OCI-LY3 (cell line): ENCODE results near the gene BLMH.

Source experiments
- CTCF ChIP-seq: fragments of 200-600, 300-600 bp; sonication (generic); IDR thresholded peaks from 2 replicates; pipeline ENCODE4 v1.5.1; 2014; ENCODE audit warnings: antibody characterized with exemption, low read length, low read depth
- EZH2phosphoT487 ChIP-seq: fragments of 200-600 bp; shearing (Covaris generic); IDR thresholded peaks from 2 replicates; pipeline ENCODE4 v1.6.1; 2018; ENCODE audit warnings: antibody characterized with exemption, mixed run types, low read depth

GRCh38 chr17:30230596-30231125 is 61.1 kb downstream of the BLMH start:
- TF ChIP-seq CTCF (no peak), EZH2phosphoT487 (no peak)
